ENCODE data around the gene TOP1. TPM values are rescaled to one million over a fixed set of nuclear protein-coding genes. Genes with fewer than 3 reads are reported as not detected.

TOP1 gene
- total RNA-seq, 2 donors from 2014 or later, result 78.8 to 82.5 TPM

GRCh38 chr20:41162396-41162795 is 133.8 kb downstream of the TOP1 start:
- Mint-ChIP-seq H3K27me3 (ENCODE audit: insufficient read depth) (no peaks in the 10 kb centered on the region), H3K9me3 (no peaks in the 10 kb centered on the region), H3K4me3 (no peak overlapping the region), H3K36me3 (ENCODE audit: low read depth) (peaks cover 70% of the 10 kb centered on the region), H3K27ac (no peak overlapping the region), H3K4me1 (no peaks in the 10 kb centered on the region)
- Histone ChIP-seq H3K36me3 (ENCODE audit: control insufficient read depth, insufficient read depth, low read length) (peaks cover 79% of the 10 kb centered on the region), H3K4me1 (ENCODE audit: control insufficient read depth, insufficient read depth, low read length) (no peaks in the 10 kb centered on the region), H3K27ac (ENCODE audit: low read depth, low read length) (no peak overlapping the region), H3K9ac (ENCODE audit: extremely low read depth, low read length, poor library complexity, severe bottlenecking) (no peak overlapping the region), H3K27me3 (ENCODE audit: control insufficient read depth, insufficient read depth, low read length, poor library complexity, severe bottlenecking) (no peaks in the 10 kb centered on the region), H3K4me3 (ENCODE audit: low read length) (no peak overlapping the region), H3K9me3 (ENCODE audit: control insufficient read depth, low read length) (no peaks in the 10 kb centered on the region)
- TF ChIP-seq, protein P1, sequence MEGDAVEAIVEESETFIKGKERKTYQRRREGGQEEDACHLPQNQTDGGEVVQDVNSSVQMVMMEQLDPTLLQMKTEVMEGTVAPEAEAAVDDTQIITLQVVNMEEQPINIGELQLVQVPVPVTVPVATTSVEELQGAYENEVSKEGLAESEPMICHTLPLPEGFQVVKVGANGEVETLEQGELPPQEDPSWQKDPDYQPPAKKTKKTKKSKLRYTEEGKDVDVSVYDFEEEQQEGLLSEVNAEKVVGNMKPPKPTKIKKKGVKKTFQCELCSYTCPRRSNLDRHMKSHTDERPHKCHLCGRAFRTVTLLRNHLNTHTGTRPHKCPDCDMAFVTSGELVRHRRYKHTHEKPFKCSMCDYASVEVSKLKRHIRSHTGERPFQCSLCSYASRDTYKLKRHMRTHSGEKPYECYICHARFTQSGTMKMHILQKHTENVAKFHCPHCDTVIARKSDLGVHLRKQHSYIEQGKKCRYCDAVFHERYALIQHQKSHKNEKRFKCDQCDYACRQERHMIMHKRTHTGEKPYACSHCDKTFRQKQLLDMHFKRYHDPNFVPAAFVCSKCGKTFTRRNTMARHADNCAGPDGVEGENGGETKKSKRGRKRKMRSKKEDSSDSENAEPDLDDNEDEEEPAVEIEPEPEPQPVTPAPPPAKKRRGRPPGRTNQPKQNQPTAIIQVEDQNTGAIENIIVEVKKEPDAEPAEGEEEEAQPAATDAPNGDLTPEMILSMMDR (conservative IDR thresholded peaks at IDR 0.05), result no peak
- 95 to 98% methylated on average over 10 to 11 of the region's 11 CpGs for WGBS, 2 experiments (ENCODE audit: insufficient coverage in 1 of 2, insufficient read length in 1 of 2)
- DNase-seq, result no peak

- Histone ChIP-seq H3K4me3 (ENCODE audit: low read length) (no peak overlapping the region), H3K9me3 (ENCODE audit: control insufficient read depth, low read length) (no peaks in the 10 kb centered on the region), H3K27ac (ENCODE audit: low read depth, low read length) (no peak overlapping the region), H3K27me3 (ENCODE audit: control insufficient read depth, insufficient read depth, low read length, poor library complexity, severe bottlenecking) (no peaks in the 10 kb centered on the region), H3K4me1 (ENCODE audit: control insufficient read depth, insufficient read depth, low read length) (no peaks in the 10 kb centered on the region), H3K9ac (ENCODE audit: extremely low read depth, low read length, poor library complexity, severe bottlenecking) (no peak overlapping the region), H3K36me3 (ENCODE audit: control insufficient read depth, insufficient read depth, low read length) (peaks cover 94% of the 10 kb centered on the region)
- no peaks in the 10 kb centered on the region for H3K27me3 Mint-ChIP-seq (ENCODE audit: insufficient read depth)
- peaks cover 79% of the 10 kb centered on the region for H3K36me3 Mint-ChIP-seq (ENCODE audit: low read depth)
- DNase-seq, result no peak
- 72 to 94% methylated on average over 2 to 11 of the region's 11 CpGs for WGBS, 2 experiments (ENCODE audit: insufficient coverage in 1 of 2, insufficient read length in 1 of 2)
- TF ChIP-seq, protein P1 (conservative IDR thresholded peaks at IDR 0.05), result no peak
- H3K9me3 Mint-ChIP-seq, result no peaks in the 10 kb centered on the region
- no peak overlapping the region for H3K4me3 Mint-ChIP-seq
- no peaks in the 10 kb centered on the region for H3K4me1 Mint-ChIP-seq
- H3K27ac Mint-ChIP-seq, result no peak overlapping the region
Measured at GRCh38 chr20:41163821-41164220, 135.2 kb downstream of the TOP1 start.

- no peaks in the 10 kb centered on the region for H3K27me3 Mint-ChIP-seq (ENCODE audit: insufficient read depth)
- Histone ChIP-seq H3K27me3 (ENCODE audit: control insufficient read depth, insufficient read depth, low read length, poor library complexity, severe bottlenecking) (no peaks in the 10 kb centered on the region), H3K9me3 (ENCODE audit: control insufficient read depth, low read length) (no peaks in the 10 kb centered on the region), H3K4me1 (ENCODE audit: control insufficient read depth, insufficient read depth, low read length) (no peaks in the 10 kb centered on the region), H3K27ac (ENCODE audit: low read depth, low read length) (no peak overlapping the region), H3K36me3 (ENCODE audit: control insufficient read depth, insufficient read depth, low read length) (peaks cover 97% of the 10 kb centered on the region), H3K9ac (ENCODE audit: extremely low read depth, low read length, poor library complexity, severe bottlenecking) (no peak overlapping the region), H3K4me3 (ENCODE audit: low read length) (no peak overlapping the region)
- H3K4me3 Mint-ChIP-seq, result no peak overlapping the region
- H3K27ac Mint-ChIP-seq, result no peak overlapping the region
- DNase-seq, result no peak
- TF ChIP-seq, protein P1 (conservative IDR thresholded peaks at IDR 0.05), result no peak
- H3K36me3 Mint-ChIP-seq (ENCODE audit: low read depth), result peaks cover 86% of the 10 kb centered on the region
- H3K9me3 Mint-ChIP-seq, result no peaks in the 10 kb centered on the region
- WGBS, 2 experiments (ENCODE audit: insufficient coverage in 1 of 2, insufficient read length in 1 of 2), result 96% methylated on average over 19 to 24 of the region's 24 CpGs
- H3K4me1 Mint-ChIP-seq, result no peaks in the 10 kb centered on the region
Measured at GRCh38 chr20:41165001-41165882, 136.6 kb downstream of the TOP1 start.
